Activated CD4-positive, alpha-beta T cell treated with anti-CD3 and anti-CD28 coated beads, Interleukin-2, amount 10 ng/mL, durations not matched to agents 7 days and 5 days (primary cell): Measurements from ENCODE around the gene PPP1R14B. TPM values are rescaled to one million over a fixed set of nuclear protein-coding genes. Genes with fewer than 3 reads are reported as not detected.

Experiments
- total RNA-seq, 2 experiments: library from RNA; stranded (reverse); gene quantifications; one replicate each; pipeline ENCODE4 v1.2.3, GENCODE V29; 2021

Gene PPP1R14B
- total RNA-seq, 2 experiments from 2014 or later: 81.1 to 86.0 TPM

Other genes starting within 250 kb of the PPP1R14B start
- gene FLRT1, start 211.0 kb downstream of the PPP1R14B start, total RNA-seq: not detected
- 10 to 100 TPM in 1 of 2 experiments, 1 to 10 TPM in 1; 9.2 to 11.6 TPM for gene MACROD1, start 80.8 kb downstream of the PPP1R14B start, total RNA-seq
- 100 to 1,000 TPM; 211 to 213 TPM for gene STIP1, start 60.8 kb downstream of the PPP1R14B start, total RNA-seq
- gene FERMT3, start 40.2 kb downstream of the PPP1R14B start, total RNA-seq: 100 to 1,000 TPM; 190 to 207 TPM
- gene TRPT1, start 20.8 kb downstream of the PPP1R14B start, total RNA-seq: 10 to 100 TPM; 20.0 to 26.5 TPM
- gene NUDT22, start 20.7 kb downstream of the PPP1R14B start, total RNA-seq: 10 to 100 TPM; 70.2 to 82.1 TPM
- 10 to 100 TPM; 39.5 to 40.5 TPM for gene DNAJC4, start 16.4 kb downstream of the PPP1R14B start, total RNA-seq
- gene VEGFB, start 12.4 kb downstream of the PPP1R14B start, total RNA-seq: 10 to 100 TPM; 51.1 to 60.3 TPM
- 10 to 100 TPM; 21.9 to 24.8 TPM for gene FKBP2, start 5.8 kb downstream of the PPP1R14B start, total RNA-seq
- gene PLCB3, start 4.6 kb upstream of the PPP1R14B start, total RNA-seq: 10 to 100 TPM; 11.6 to 12.4 TPM
- gene BAD, start 37.7 kb upstream of the PPP1R14B start, total RNA-seq: 10 to 100 TPM; 32.0 to 34.2 TPM
- 10 to 100 TPM; 24.6 to 32.2 TPM for gene GPR137, start 38.9 kb upstream of the PPP1R14B start, total RNA-seq
- not detected for gene KCNK4, start 44.4 kb upstream of the PPP1R14B start, total RNA-seq
- gene CATSPERZ, start 53.4 kb upstream of the PPP1R14B start, total RNA-seq: not detected
- gene ESRRA, start 58.6 kb upstream of the PPP1R14B start, total RNA-seq: 10 to 100 TPM; 24.8 to 32.0 TPM
- 100 to 1,000 TPM; 160 to 171 TPM for gene TRMT112, start 70.6 kb upstream of the PPP1R14B start, total RNA-seq
- gene PRDX5, start 71.2 kb upstream of the PPP1R14B start, total RNA-seq: 100 to 1,000 TPM in 1 of 2 experiments, 10 to 100 TPM in 1; 97.4 to 106 TPM
- gene CCDC88B, start 93.3 kb upstream of the PPP1R14B start, total RNA-seq: 100 to 1,000 TPM; 103 to 127 TPM
- gene RPS6KA4, start 112.2 kb upstream of the PPP1R14B start, total RNA-seq: 10 to 100 TPM; 31.0 to 43.0 TPM